Mucosa of stomach (tissue), 1 donor: Measurements from ENCODE around the gene LPP.

Experiments
- H3K27me3 ChIP-seq: one replicate; pipeline ENCODE4 v1.7.0; 2013; ENCODE audit warnings: mild to moderate bottlenecking, low read length; ENCODE audit not compliant: control insufficient read depth, insufficient read depth
- H3K36me3 ChIP-seq: one replicate; pipeline ENCODE4 v1.7.0; 2013; ENCODE audit warnings: low read length; ENCODE audit not compliant: control insufficient read depth, insufficient read depth
- H3K4me1 ChIP-seq: one replicate; pipeline ENCODE4 v1.7.0; 2013; ENCODE audit warnings: mild to moderate bottlenecking, low read length; ENCODE audit not compliant: control insufficient read depth, insufficient read depth
- H3K4me3 ChIP-seq: one replicate; pipeline ENCODE4 v1.7.0; 2013; ENCODE audit warnings: low read length
- H3K9ac ChIP-seq: one replicate; pipeline ENCODE4 v1.7.0; 2013; ENCODE audit warnings: mild to moderate bottlenecking, low read length, moderate library complexity
- H3K9me3 ChIP-seq: one replicate; pipeline ENCODE4 v1.7.0; 2013; ENCODE audit warnings: mild to moderate bottlenecking, low read length, moderate library complexity; ENCODE audit not compliant: control insufficient read depth
- donor health status: Pancreatic carcinoma.

LPP gene

GRCh38 chr3:188253123-188253793, 99.3 kb downstream of the LPP start:
- peaks cover 15% of the 10 kb centered on the region for H3K4me1 ChIP-seq
- no peaks in the 10 kb centered on the region for H3K27me3 ChIP-seq
- H3K9me3 ChIP-seq: no peaks in the 10 kb centered on the region
- no peaks in the 10 kb centered on the region for H3K36me3 ChIP-seq
- H3K4me3 ChIP-seq: no peak overlapping the region
- no peak overlapping the region for H3K9ac ChIP-seq

GRCh38 chr3:188253800-188254452, 100.0 kb downstream of the LPP start:
- Histone ChIP-seq H3K4me1 (peaks cover 21% of the 10 kb centered on the region), H3K4me3 (no peak overlapping the region), H3K9ac (no peak overlapping the region), H3K9me3 (no peaks in the 10 kb centered on the region), H3K36me3 (no peaks in the 10 kb centered on the region), H3K27me3 (no peaks in the 10 kb centered on the region)

GRCh38 chr3:188254520-188255070, 100.6 kb downstream of the LPP start:
- no peaks in the 10 kb centered on the region for H3K27me3 ChIP-seq
- no peaks in the 10 kb centered on the region for H3K9me3 ChIP-seq
- H3K4me3 ChIP-seq: no peak overlapping the region
- no peak overlapping the region for H3K9ac ChIP-seq
- H3K4me1 ChIP-seq: peaks cover 28% of the 10 kb centered on the region
- no peaks in the 10 kb centered on the region for H3K36me3 ChIP-seq

- Histone ChIP-seq H3K27me3 (no peaks in the 10 kb centered on the region), H3K9me3 (no peaks in the 10 kb centered on the region), H3K36me3 (no peaks in the 10 kb centered on the region), H3K9ac (no peak overlapping the region), H3K4me1 (peaks cover 29% of the 10 kb centered on the region), H3K4me3 (no peak overlapping the region)
These were observed 101.2 kb downstream of the LPP start for GRCh38 chr3:188255190-188255589.

GRCh38 chr3:188256758-188257157, 102.8 kb downstream of the LPP start:
- no peaks in the 10 kb centered on the region for H3K36me3 ChIP-seq
- H3K27me3 ChIP-seq: no peaks in the 10 kb centered on the region
- no peak overlapping the region for H3K9ac ChIP-seq
- H3K4me3 ChIP-seq: no peak overlapping the region
- H3K9me3 ChIP-seq: no peaks in the 10 kb centered on the region
- peaks cover 29% of the 10 kb centered on the region for H3K4me1 ChIP-seq

GRCh38 chr3:188257384-188258026, 103.5 kb downstream of the LPP start:
- H3K4me3 ChIP-seq: no peak overlapping the region
- H3K36me3 ChIP-seq: no peaks in the 10 kb centered on the region
- H3K9ac ChIP-seq: no peak overlapping the region
- no peaks in the 10 kb centered on the region for H3K9me3 ChIP-seq
- peaks cover 29% of the 10 kb centered on the region for H3K4me1 ChIP-seq
- H3K27me3 ChIP-seq: no peaks in the 10 kb centered on the region

GRCh38 chr3:188259191-188259590, 105.2 kb downstream of the LPP start:
- Histone ChIP-seq H3K36me3 (no peaks in the 10 kb centered on the region), H3K9me3 (no peaks in the 10 kb centered on the region), H3K4me3 (no peak overlapping the region), H3K9ac (no peak overlapping the region), H3K27me3 (no peaks in the 10 kb centered on the region), H3K4me1 (peaks cover 45% of the 10 kb centered on the region)

GRCh38 chr3:188259596-188259995, 105.6 kb downstream of the LPP start:
- Histone ChIP-seq H3K36me3 (no peaks in the 10 kb centered on the region), H3K27me3 (no peaks in the 10 kb centered on the region), H3K9ac (no peak overlapping the region), H3K9me3 (no peaks in the 10 kb centered on the region), H3K4me3 (no peak overlapping the region), H3K4me1 (peaks cover 49% of the 10 kb centered on the region)

- no peaks in the 10 kb centered on the region for H3K36me3 ChIP-seq
- H3K27me3 ChIP-seq: no peaks in the 10 kb centered on the region
- no peaks in the 10 kb centered on the region for H3K9me3 ChIP-seq
- H3K4me1 ChIP-seq: peaks cover 61% of the 10 kb centered on the region
- no peak overlapping the region for H3K4me3 ChIP-seq
- H3K9ac ChIP-seq: no peak overlapping the region
These were observed 107.1 kb downstream of the LPP start for GRCh38 chr3:188261011-188261410.

- Histone ChIP-seq H3K36me3 (no peaks in the 10 kb centered on the region), H3K9me3 (no peaks in the 10 kb centered on the region), H3K4me3 (no peak overlapping the region), H3K4me1 (peaks cover 67% of the 10 kb centered on the region), H3K27me3 (no peaks in the 10 kb centered on the region), H3K9ac (no peak overlapping the region)
These were observed 108.5 kb downstream of the LPP start for GRCh38 chr3:188262488-188262887.

GRCh38 chr3:188262913-188263683, 109.1 kb downstream of the LPP start:
- H3K4me1 ChIP-seq: peaks cover 68% of the 10 kb centered on the region
- no peaks in the 10 kb centered on the region for H3K36me3 ChIP-seq
- H3K9ac ChIP-seq: no peak overlapping the region
- H3K4me3 ChIP-seq: no peak overlapping the region
- H3K27me3 ChIP-seq: no peaks in the 10 kb centered on the region
- H3K9me3 ChIP-seq: no peaks in the 10 kb centered on the region
